22Rv1 (cell line): ENCODE measurements around the gene FBXL19.

ENCODE experiments used
- ZFX ChIP-seq: fragments of 450-650 bp; IDR thresholded peaks from 2 replicates; pipeline ENCODE4 v1.6.1; 2017; ENCODE audit warnings: antibody characterized with exemption, borderline replicate concordance
- TF ChIP-seq, protein P1 (sequence below): fragments of 450-650 bp; IDR thresholded peaks from 2 replicates; pipeline ENCODE4 v1.5.1; 2017; ENCODE audit warnings: mild to moderate bottlenecking

DNA sequence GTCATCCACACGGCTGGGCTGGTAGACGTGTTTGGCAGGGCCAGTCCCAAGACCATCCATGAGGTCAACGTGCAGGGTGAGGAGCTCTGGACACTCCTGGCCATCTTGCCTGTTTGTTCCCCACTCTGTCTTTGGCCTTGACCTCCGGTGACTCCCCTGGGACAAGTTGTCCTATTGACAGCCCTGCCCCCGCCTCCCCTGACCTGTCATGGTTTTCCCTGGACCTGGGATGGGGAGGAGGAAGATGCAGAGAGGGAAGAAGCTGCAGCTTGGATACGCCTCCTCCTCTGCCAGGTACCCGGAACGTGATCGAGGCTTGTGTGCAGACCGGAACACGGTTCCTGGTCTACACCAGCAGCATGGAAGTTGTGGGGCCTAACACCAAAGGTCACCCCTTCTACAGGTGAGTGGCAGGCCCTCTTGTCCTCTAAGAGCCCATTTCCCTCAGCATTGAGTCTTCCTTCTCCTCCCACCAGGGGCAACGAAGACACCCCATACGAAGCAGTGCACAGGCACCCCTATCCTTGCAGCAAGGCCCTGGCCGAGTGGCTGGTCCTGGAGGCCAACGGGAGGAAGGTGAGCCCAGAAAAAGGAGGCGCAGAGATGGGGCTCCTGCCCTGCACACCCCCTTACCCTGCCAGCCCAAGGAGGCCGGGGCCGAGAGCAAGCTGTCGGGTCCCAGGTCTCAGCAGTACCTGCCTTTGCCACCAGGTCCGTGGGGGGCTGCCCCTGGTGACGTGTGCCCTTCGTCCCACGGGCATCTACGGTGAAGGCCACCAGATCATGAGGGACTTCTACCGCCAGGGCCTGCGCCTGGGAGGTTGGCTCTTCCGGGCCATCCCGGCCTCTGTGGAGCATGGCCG lies 63.0 kb downstream of the FBXL19 start:
- TF ChIP-seq, protein P1, sequence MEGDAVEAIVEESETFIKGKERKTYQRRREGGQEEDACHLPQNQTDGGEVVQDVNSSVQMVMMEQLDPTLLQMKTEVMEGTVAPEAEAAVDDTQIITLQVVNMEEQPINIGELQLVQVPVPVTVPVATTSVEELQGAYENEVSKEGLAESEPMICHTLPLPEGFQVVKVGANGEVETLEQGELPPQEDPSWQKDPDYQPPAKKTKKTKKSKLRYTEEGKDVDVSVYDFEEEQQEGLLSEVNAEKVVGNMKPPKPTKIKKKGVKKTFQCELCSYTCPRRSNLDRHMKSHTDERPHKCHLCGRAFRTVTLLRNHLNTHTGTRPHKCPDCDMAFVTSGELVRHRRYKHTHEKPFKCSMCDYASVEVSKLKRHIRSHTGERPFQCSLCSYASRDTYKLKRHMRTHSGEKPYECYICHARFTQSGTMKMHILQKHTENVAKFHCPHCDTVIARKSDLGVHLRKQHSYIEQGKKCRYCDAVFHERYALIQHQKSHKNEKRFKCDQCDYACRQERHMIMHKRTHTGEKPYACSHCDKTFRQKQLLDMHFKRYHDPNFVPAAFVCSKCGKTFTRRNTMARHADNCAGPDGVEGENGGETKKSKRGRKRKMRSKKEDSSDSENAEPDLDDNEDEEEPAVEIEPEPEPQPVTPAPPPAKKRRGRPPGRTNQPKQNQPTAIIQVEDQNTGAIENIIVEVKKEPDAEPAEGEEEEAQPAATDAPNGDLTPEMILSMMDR, result no peak
- no peak for TF ChIP-seq ZFX
